ENCODE data around the gene BPIFA3.

DNA sequence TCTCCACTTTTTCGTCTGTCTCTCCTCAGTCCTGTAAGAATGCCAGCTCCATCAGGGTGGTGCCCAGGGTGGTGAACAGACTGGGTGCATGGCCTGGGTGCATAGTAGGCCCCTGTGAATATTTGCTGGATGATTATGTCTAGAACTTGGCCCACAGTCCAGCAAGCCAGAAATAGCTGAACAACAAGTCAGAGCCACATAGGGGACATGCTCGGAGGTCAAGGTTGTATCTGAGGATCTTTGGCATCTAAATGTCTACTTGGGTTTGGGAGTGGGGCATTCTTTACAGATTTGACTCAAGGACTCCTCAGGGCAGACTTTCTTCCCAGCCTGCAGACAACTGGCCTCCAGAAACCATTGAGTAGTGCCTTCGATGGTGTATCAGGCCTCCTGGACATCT is 18.1 kb upstream of the BPIFA3 start:
- TF ChIP-seq, protein P1, sequence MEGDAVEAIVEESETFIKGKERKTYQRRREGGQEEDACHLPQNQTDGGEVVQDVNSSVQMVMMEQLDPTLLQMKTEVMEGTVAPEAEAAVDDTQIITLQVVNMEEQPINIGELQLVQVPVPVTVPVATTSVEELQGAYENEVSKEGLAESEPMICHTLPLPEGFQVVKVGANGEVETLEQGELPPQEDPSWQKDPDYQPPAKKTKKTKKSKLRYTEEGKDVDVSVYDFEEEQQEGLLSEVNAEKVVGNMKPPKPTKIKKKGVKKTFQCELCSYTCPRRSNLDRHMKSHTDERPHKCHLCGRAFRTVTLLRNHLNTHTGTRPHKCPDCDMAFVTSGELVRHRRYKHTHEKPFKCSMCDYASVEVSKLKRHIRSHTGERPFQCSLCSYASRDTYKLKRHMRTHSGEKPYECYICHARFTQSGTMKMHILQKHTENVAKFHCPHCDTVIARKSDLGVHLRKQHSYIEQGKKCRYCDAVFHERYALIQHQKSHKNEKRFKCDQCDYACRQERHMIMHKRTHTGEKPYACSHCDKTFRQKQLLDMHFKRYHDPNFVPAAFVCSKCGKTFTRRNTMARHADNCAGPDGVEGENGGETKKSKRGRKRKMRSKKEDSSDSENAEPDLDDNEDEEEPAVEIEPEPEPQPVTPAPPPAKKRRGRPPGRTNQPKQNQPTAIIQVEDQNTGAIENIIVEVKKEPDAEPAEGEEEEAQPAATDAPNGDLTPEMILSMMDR (IDR thresholded peaks at IDR 0.05): no peak
- TF ChIP-seq POLR2A (IDR thresholded peaks at IDR 0.05; ENCODE audit: low read depth): no peak

All from esophagus muscularis mucosa (tissue), 3 donors.